ENCODE results near the gene ANKRD62. TPM values are rescaled to one million over a fixed set of nuclear protein-coding genes. Genes with fewer than 3 reads are reported as not detected.

ANKRD62 gene
- total RNA-seq, 2 experiments from 2014 or later: not detected

- H3K27ac Mint-ChIP-seq: no peak overlapping the region
- H3K4me3 Mint-ChIP-seq: no peak overlapping the region
- H3K9me3 Mint-ChIP-seq: no peaks in the 10 kb centered on the region
- intact Hi-C loops (cut with micrococcal nuclease): no loop called here
- CTCF ChIA-PET: interaction anchor here (1.1 kb wide), 1 partner anchor 138 kb away, joined by 3 read pairs; no protein-coding TSS in a partner anchor
- H3K27me3 Mint-ChIP-seq: peaks cover 10% of the 10 kb centered on the region
- POLR2A ChIA-PET: no interaction called here
- H3K36me3 Mint-ChIP-seq (ENCODE audit: low read depth): no peaks in the 10 kb centered on the region
- no peak for TF ChIP-seq CTCF (IDR thresholded peaks at IDR 0.05)
- peaks cover 2% of the 10 kb centered on the region for H3K4me1 Mint-ChIP-seq (ENCODE audit: low read depth)
- no peak for DNase-seq
- no peak for ATAC-seq
These were observed 5.5 kb downstream of the ANKRD62 start for GRCh38 chr18:12099160-12099559.

DNA sequence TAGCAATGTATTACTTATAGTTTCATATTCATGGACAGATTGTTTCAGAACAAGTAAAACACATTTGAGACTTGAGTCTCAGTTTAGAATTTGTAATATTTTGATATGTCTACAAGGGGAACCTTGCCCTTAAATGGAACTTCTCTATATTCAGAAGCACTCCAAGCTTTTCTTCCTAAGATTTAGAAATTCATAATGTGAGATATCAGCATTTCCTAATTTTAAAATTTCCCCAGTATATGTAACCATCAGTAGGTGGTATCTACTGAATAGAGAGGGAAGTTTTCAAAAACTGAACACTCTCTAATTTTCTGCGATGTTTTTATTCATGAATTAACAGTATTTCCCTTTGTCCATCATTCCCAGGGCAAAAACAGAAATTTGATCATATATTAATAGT is 7.6 kb downstream of the ANKRD62 start:
- Mint-ChIP-seq H3K27me3 (peaks cover 10% of the 10 kb centered on the region), H3K4me1 (ENCODE audit: low read depth) (peaks cover 2% of the 10 kb centered on the region), H3K4me3 (no peak overlapping the region)

DNA sequence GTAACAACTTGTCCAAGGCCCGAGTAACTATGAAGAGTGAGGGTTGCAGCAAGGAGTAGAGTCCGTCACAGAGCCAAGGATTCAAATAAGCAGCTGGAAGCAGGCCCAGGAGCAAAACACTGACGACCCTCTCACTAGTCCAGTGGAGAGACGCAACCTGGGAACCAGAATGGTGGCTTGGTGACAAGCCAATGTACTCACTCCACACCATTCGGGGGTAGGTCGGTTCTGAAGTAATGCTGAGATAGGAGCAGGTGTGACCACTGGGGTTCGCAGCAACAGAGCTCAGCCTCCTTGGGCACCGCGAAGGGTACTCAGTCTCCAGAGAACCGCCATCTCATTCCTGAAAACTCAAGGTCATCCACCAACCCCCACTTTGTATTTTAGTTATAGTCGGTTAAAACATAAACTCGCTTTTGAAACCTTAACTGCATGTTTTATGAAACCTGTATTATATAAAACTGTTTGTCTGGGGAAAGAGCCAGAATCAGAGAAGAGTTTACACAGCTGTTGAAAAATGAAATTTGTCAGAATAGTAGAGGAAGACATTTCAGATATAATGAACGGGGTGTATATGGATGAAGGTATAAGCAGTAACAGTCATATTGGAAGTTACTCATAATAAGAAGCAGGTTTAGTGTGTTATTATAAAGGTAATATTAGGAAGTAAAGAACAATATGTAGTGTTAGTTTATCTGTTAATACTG is 8.6 kb downstream of the ANKRD62 start:
- H3K4me1 Mint-ChIP-seq (ENCODE audit: low read depth): peaks cover 2% of the 10 kb centered on the region
- DNase-seq (no peak), ATAC-seq (no peak)
- no peaks in the 10 kb centered on the region for H3K9me3 Mint-ChIP-seq
- no peak overlapping the region for H3K4me3 Mint-ChIP-seq
- POLR2A ChIA-PET: no interaction called here
- CTCF ChIA-PET: no interaction called here
- TF ChIP-seq CTCF (IDR thresholded peaks at IDR 0.05): no peak
- intact Hi-C loops (cut with micrococcal nuclease): no loop called here
- H3K27ac Mint-ChIP-seq: no peak overlapping the region
- peaks cover 10% of the 10 kb centered on the region for H3K27me3 Mint-ChIP-seq
- no peaks in the 10 kb centered on the region for H3K36me3 Mint-ChIP-seq (ENCODE audit: low read depth)

More for the DNA sequence above, 7.6 kb downstream of the ANKRD62 start:
- no peak overlapping the region for H3K27ac Mint-ChIP-seq
- CTCF ChIA-PET: no interaction called here
- no peak for TF ChIP-seq CTCF (IDR thresholded peaks at IDR 0.05)
- no peaks in the 10 kb centered on the region for H3K36me3 Mint-ChIP-seq (ENCODE audit: low read depth)
- intact Hi-C loops (cut with micrococcal nuclease): no loop called here
- DNase-seq (no peak), ATAC-seq (no peak)
- no peaks in the 10 kb centered on the region for H3K9me3 Mint-ChIP-seq
- POLR2A ChIA-PET: no interaction called here

- Mint-ChIP-seq H3K4me3 (no peak overlapping the region), H3K9me3 (no peaks in the 10 kb centered on the region), H3K36me3 (ENCODE audit: low read depth) (no peaks in the 10 kb centered on the region), H3K27me3 (peaks cover 8% of the 10 kb centered on the region), H3K27ac (no peak overlapping the region), H3K4me1 (ENCODE audit: low read depth) (no peaks in the 10 kb centered on the region)
- ChIA-PET POLR2A (no interaction called here), CTCF (interaction anchor here (0.5 kb wide), 1 partner anchor 1895 kb away, joined by 3 read pairs; no protein-coding TSS in a partner anchor)
- TF ChIP-seq CTCF (IDR thresholded peaks at IDR 0.05): no peak
- DNase-seq (no peak), ATAC-seq (no peak)
- intact Hi-C loops (cut with micrococcal nuclease): no loop called here
These were observed 12.8 kb downstream of the ANKRD62 start for GRCh38 chr18:12106471-12106870.

DNA sequence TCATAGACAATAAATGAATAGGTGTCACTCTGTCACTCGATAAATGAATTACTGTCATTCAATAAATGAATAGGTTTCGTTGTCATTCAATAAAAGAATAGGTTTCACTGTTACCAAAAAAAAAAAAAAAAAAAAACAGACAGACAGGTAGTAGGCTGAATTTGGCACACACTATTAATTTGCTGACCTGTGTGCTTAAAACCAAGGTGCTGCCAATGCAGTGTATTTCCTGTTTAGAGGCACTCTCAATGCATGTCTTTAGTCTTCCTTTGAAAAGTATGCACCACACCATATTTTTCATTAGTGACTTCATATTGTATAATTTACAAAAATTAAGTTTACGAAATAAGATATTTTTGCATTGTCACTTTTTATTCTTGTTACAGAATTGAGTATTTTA is 16.2 kb downstream of the ANKRD62 start:
- intact Hi-C loops (cut with micrococcal nuclease): no loop called here
- peaks cover 6% of the 10 kb centered on the region for H3K27me3 Mint-ChIP-seq
- CTCF ChIA-PET: no interaction called here
- no peaks in the 10 kb centered on the region for H3K36me3 Mint-ChIP-seq (ENCODE audit: low read depth)
- POLR2A ChIA-PET: no interaction called here
- DNase-seq: no peak
- no peak for TF ChIP-seq CTCF (IDR thresholded peaks at IDR 0.05)
- H3K4me1 Mint-ChIP-seq (ENCODE audit: low read depth): no peaks in the 10 kb centered on the region
- no peak overlapping the region for H3K27ac Mint-ChIP-seq
- ATAC-seq: no peak
- no peak overlapping the region for H3K4me3 Mint-ChIP-seq
- H3K9me3 Mint-ChIP-seq: no peaks in the 10 kb centered on the region

Measured in activated CD8-positive, alpha-beta T cell treated with anti-CD3 and anti-CD28 coated beads for 36 hours (primary cell).